ENCODE data around the gene NDUFB2.

DNA sequence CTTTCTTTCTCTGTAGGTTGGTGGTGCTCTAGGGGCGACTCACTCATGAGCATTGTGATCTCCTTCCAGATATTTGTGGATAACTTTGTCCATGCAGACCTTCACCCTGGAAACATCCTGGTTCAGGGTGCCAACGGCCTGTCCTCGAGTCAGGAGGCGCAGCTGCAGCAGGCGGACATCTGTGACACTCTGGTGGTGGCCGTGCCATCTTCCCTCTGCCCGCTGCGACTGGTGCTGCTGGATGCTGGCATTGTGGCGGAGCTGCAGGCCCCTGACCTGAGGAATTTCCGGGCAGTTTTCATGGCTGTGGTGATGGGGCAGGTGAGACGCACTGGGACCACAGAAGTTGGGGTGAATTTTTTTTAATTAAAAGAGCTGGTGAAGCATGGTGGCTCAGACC lies 9.6 kb upstream of the NDUFB2 start:
- TF ChIP-seq, protein P1, sequence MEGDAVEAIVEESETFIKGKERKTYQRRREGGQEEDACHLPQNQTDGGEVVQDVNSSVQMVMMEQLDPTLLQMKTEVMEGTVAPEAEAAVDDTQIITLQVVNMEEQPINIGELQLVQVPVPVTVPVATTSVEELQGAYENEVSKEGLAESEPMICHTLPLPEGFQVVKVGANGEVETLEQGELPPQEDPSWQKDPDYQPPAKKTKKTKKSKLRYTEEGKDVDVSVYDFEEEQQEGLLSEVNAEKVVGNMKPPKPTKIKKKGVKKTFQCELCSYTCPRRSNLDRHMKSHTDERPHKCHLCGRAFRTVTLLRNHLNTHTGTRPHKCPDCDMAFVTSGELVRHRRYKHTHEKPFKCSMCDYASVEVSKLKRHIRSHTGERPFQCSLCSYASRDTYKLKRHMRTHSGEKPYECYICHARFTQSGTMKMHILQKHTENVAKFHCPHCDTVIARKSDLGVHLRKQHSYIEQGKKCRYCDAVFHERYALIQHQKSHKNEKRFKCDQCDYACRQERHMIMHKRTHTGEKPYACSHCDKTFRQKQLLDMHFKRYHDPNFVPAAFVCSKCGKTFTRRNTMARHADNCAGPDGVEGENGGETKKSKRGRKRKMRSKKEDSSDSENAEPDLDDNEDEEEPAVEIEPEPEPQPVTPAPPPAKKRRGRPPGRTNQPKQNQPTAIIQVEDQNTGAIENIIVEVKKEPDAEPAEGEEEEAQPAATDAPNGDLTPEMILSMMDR (IDR thresholded peaks at IDR 0.05): no peak
- TF ChIP-seq POLR2A (IDR thresholded peaks at IDR 0.05): no peak
